DND-41 (cell line): ENCODE results near the gene MYCBP2.

Experiments used
- EZH2 ChIP-seq: IDR thresholded peaks from 3 replicates; pipeline ENCODE4 v1.6.1; 2012; ENCODE audit warnings: borderline replicate concordance, low read depth, mild to moderate bottlenecking, moderate library complexity, low read length, inconsistent platforms; ENCODE audit not compliant: severe bottlenecking
- TF ChIP-seq, protein P1 (sequence below): IDR thresholded peaks from 2 replicates; pipeline ENCODE4 v1.5.1; 2012; ENCODE audit warnings: borderline replicate concordance, low read length, moderate library complexity, mild to moderate bottlenecking; ENCODE audit not compliant: poor library complexity, severe bottlenecking; ENCODE audit errors: extremely low read depth

DNA sequence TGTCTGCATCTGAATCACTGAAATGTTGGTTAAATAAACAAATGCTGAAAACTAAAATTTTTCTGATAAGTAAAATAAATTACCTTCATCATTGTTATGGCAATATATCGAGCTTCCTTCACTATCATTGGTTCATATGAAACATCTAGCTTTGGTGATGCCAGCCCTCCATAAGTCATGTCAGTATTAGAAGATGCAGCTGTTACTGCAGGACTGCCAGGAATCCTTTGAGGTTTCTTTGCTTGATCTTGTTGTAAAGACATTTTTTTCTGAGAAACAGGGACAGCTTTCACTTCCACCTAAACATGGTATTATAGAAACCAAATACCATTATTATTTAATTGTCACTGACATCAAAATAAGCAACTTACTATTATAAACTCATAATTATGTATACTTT is 176.2 kb downstream of the MYCBP2 start:
- TF ChIP-seq, protein P1, sequence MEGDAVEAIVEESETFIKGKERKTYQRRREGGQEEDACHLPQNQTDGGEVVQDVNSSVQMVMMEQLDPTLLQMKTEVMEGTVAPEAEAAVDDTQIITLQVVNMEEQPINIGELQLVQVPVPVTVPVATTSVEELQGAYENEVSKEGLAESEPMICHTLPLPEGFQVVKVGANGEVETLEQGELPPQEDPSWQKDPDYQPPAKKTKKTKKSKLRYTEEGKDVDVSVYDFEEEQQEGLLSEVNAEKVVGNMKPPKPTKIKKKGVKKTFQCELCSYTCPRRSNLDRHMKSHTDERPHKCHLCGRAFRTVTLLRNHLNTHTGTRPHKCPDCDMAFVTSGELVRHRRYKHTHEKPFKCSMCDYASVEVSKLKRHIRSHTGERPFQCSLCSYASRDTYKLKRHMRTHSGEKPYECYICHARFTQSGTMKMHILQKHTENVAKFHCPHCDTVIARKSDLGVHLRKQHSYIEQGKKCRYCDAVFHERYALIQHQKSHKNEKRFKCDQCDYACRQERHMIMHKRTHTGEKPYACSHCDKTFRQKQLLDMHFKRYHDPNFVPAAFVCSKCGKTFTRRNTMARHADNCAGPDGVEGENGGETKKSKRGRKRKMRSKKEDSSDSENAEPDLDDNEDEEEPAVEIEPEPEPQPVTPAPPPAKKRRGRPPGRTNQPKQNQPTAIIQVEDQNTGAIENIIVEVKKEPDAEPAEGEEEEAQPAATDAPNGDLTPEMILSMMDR, result no peak
- TF ChIP-seq EZH2, result no peak
